ENCODE measurements around the gene SPATS1. TPM values are rescaled to one million over a fixed set of nuclear protein-coding genes. Genes with fewer than 3 reads are reported as not detected.

The SPATS1 gene
- total RNA-seq, 1 experiment from 2014 or later = not detected

GRCh38 chr6:44390158-44390683 lies 47.8 kb downstream of the SPATS1 start:
- ChIA-PET CTCF (no interaction called here), POLR2A (interaction anchor here (0.8 kb wide), 1 partner anchor 19 kb away, joined by 4 read pairs; no protein-coding TSS in a partner anchor)
- Mint-ChIP-seq H3K4me1 (ENCODE audit: insufficient read depth, unreplicated experiment) (peaks cover 20% of the 10 kb centered on the region), H3K9me3 (ENCODE audit: unreplicated experiment) (no peaks in the 10 kb centered on the region), H3K27ac (ENCODE audit: low read depth, unreplicated experiment) (no peak overlapping the region), H3K36me3 (ENCODE audit: insufficient read depth, unreplicated experiment) (peaks cover 54% of the 10 kb centered on the region), H3K27me3 (ENCODE audit: insufficient read depth, unreplicated experiment) (no peaks in the 10 kb centered on the region), H3K4me3 (ENCODE audit: unreplicated experiment) (no peak overlapping the region)
- no peak for TF ChIP-seq CTCF (IDR thresholded peaks at IDR 0.05; ENCODE audit: unreplicated experiment)
- no TSS peak for BruUV-seq (replicated peaks)
- intact Hi-C loops (cut with micrococcal nuclease) = no loop called here
- DNase-seq (ENCODE audit: unreplicated experiment) = no peak

Other genes with a start within 250 kb of the SPATS1 start
- 47.6 and 66.8 TPM in 2 replicates for gene MRPL14, start 215.2 kb upstream of the SPATS1 start, total RNA-seq (2022)
- 22.3 and 22.6 TPM in 2 replicates for gene TMEM63B, start 215.1 kb upstream of the SPATS1 start, total RNA-seq (2022)
- not detected in 2 replicates for gene CAPN11, start 183.8 kb upstream of the SPATS1 start, total RNA-seq (2022)
- not detected in 2 replicates for gene MYMX, start 125.7 kb upstream of the SPATS1 start, total RNA-seq (2022)
- gene SLC29A1, start 119.1 kb upstream of the SPATS1 start, total RNA-seq (2022) = 6.8 and 7.0 TPM in 2 replicates
- 546 and 577 TPM in 2 replicates for gene HSP90AB1, start 95.5 kb upstream of the SPATS1 start, total RNA-seq (2022)
- gene SLC35B2, start 85.1 kb upstream of the SPATS1 start, total RNA-seq (2022) = 27.1 and 31.3 TPM in 2 replicates
- gene NFKBIE, start 77.1 kb upstream of the SPATS1 start, total RNA-seq (2022) = 6.0 and 8.8 TPM in 2 replicates
- not detected in 2 replicates for gene TMEM151B, start 72.2 kb upstream of the SPATS1 start, total RNA-seq (2022)
- gene AARS2, start 29.3 kb upstream of the SPATS1 start, total RNA-seq (2022) = 15.5 and 23.2 TPM in 2 replicates
- gene CDC5L, start 45.1 kb downstream of the SPATS1 start, total RNA-seq (2022) = 23.1 and 26.4 TPM in 2 replicates

Data from MCF 10A (cell line).